ENCODE results near the gene SCARB1.

The SCARB1 gene

GRCh38 chr12:124766727-124767065 lies 97.0 kb downstream of the SCARB1 start:
- DNase-seq (ENCODE audit: insufficient read length, low spot score), result no peak
- no peak for TF ChIP-seq CTCF (IDR thresholded peaks at IDR 0.05; ENCODE audit: insufficient read depth, missing control alignments)
- FAIRE-seq, result no peak

- FAIRE-seq (no peak), DNase-seq (ENCODE audit: insufficient read length, low spot score) (no peak)
- no peak for TF ChIP-seq CTCF (IDR thresholded peaks at IDR 0.05; ENCODE audit: insufficient read depth, missing control alignments)
These were observed 97.8 kb downstream of the SCARB1 start for GRCh38 chr12:124765581-124766489.

DNA sequence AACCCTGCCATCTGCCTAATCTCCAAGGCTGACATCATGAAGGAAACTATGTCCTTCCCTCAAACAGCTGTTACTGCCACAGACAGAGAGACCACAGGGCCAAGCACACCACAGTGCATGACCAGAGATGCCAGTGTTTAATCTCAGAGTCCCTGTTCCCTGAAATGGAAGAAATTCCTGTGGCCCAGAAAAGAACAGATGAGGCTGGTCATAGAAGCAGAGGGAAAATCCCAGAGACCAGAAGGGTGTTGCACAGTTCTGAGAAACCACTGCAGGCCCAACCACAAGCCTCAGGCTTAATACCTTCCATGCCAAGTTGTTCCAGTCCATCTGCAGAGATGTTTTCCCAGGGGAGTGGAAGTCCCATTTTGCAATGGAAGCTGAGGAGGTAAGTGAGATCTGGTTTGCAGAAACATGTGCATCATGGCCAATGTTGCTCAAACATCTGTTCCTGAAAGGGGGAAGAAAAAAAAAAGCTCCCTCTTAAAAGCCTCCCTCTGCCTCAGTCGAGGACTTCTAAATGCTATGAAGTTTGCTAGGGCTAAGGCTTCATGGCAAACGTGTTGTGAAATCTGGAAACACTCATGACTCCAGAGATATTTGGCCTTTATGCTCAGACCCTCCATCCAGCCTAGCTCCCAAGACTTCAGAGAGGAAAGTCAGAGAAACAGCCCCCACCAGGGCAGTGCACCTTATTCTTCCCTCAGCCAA lies 98.6 kb downstream of the SCARB1 start:
- FAIRE-seq (no peak), DNase-seq (ENCODE audit: insufficient read length, low spot score) (no peak)
- TF ChIP-seq CTCF (IDR thresholded peaks at IDR 0.05; ENCODE audit: insufficient read depth, missing control alignments), result no peak

- DNase-seq (ENCODE audit: insufficient read length, low spot score), result no peak
- no peak for FAIRE-seq
- peak; percentile 45 for TF ChIP-seq CTCF (IDR thresholded peaks at IDR 0.05; ENCODE audit: insufficient read depth, missing control alignments)
These were observed 99.2 kb downstream of the SCARB1 start for GRCh38 chr12:124764451-124764850.

DNA sequence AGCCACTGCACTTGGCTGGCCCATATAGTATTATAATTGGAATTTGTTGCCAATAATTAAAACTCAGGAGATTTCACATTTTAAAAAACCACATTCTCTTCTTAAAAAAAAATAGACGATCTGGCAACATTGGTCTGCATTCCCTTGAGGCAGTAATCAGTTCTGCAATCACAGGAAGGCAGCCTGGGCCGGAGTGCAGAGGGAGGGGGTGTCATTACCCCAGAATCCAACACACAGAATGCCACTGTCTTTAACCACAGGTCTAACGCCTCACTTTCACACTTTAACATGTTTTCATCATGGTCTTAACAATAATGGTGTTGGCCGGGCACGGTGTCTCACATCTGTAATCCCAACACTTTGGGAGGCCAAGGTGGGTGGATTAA lies 100.1 kb downstream of the SCARB1 start:
- no peak for TF ChIP-seq CTCF (IDR thresholded peaks at IDR 0.05; ENCODE audit: insufficient read depth, missing control alignments)
- DNase-seq (ENCODE audit: insufficient read length, low spot score) (no peak), FAIRE-seq (no peak)

- no peak for DNase-seq (ENCODE audit: insufficient read length, low spot score)
- FAIRE-seq, result no peak
- no peak for TF ChIP-seq CTCF (IDR thresholded peaks at IDR 0.05; ENCODE audit: insufficient read depth, missing control alignments)
These were observed 100.7 kb downstream of the SCARB1 start for GRCh38 chr12:124762791-124763593.
